ENCODE measurements around the gene MCC.

- TF ChIP-seq, protein P1, sequence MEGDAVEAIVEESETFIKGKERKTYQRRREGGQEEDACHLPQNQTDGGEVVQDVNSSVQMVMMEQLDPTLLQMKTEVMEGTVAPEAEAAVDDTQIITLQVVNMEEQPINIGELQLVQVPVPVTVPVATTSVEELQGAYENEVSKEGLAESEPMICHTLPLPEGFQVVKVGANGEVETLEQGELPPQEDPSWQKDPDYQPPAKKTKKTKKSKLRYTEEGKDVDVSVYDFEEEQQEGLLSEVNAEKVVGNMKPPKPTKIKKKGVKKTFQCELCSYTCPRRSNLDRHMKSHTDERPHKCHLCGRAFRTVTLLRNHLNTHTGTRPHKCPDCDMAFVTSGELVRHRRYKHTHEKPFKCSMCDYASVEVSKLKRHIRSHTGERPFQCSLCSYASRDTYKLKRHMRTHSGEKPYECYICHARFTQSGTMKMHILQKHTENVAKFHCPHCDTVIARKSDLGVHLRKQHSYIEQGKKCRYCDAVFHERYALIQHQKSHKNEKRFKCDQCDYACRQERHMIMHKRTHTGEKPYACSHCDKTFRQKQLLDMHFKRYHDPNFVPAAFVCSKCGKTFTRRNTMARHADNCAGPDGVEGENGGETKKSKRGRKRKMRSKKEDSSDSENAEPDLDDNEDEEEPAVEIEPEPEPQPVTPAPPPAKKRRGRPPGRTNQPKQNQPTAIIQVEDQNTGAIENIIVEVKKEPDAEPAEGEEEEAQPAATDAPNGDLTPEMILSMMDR (IDR thresholded peaks at IDR 0.05; ENCODE audit: poor library complexity) = no peak
- no peak for TF ChIP-seq EZH2phosphoT487 (IDR thresholded peaks at IDR 0.05; ENCODE audit: low read depth, severe bottlenecking, unreplicated experiment)
- no peak for TF ChIP-seq EZH2 (IDR thresholded peaks at IDR 0.05; ENCODE audit: borderline replicate concordance)
These were observed 378.1 kb downstream of the MCC start for GRCh38 chr5:113110117-113110516.

Data from hepatocyte (in vitro differentiated cells).